GM18951 (cell line): ENCODE data around the gene EPB41.
"Not testable (repeated sequence)": the region's sequence is repeated elsewhere in the genome, so short reads cannot be mapped to it uniquely, and the experiment has no call there.

ENCODE experiments used
- POLR2A ChIP-seq: IDR thresholded peaks from 4 replicates; pipeline ENCODE4 v1.6.1; 2011; ENCODE audit warnings: mild to moderate bottlenecking; ENCODE audit not compliant: insufficient read length, insufficient read depth; ENCODE audit errors: extremely low read depth
- in situ Hi-C: fragments of 300-500 bp; cut with MboI; formaldehyde crosslinking; loops from one replicate; pipeline ENCODE4 v1.12.0; 2022; ENCODE audit warnings: low sequenced_read_pairs, mixed read lengths, inconsistent platforms; ENCODE audit not compliant: unreplicated experiment

Gene EPB41

DNA sequence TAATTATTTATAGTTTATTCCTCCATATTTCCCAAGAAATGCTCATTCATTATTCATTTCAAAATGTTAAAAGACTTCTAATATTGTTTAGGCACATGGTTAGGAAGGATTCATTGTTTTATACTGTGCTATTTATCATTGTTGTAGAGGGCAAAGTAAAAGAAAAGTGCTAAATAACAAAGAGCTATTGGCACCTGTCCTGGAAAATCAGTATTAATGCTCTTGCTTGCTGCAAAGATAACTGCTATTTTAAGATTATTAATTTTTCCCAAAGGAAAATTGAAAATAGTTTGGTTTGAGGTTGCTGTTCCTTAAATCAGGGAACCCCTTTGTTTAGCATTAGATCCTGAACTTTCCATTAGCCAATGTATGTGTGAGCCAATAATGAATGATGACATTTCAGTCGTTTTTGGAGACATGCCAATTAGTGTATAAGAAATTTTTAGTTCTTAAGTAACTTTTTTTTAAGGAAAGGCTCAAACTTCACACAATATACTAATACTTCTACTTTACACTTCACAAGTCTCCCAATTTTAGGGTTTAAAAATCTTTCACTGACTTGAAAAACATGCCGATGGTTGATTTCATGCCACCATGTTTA, 39.9 kb downstream of the EPB41 start:
- in situ Hi-C loops: no loop called here
- no peak for TF ChIP-seq POLR2A

DNA sequence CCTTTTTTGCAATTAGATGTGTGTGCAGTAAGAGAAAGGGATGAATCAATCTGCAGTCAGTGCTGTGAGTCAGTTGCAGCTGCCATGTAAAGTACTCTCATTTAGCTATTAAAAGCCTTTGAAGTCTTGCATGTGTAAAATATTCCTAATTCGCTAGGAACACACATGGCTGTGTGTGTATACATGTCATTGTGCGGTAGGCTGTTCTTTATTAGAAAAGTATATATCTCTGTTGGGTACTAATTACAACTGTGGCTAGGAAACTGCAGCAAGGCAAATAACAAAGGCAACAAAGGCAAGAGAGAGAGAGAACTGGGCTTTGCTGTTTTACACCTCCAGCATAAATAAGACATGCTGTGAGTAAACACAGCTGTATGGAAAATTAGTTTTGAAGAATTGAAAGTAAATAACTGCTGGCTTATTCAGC, 41.7 kb downstream of the EPB41 start:
- no peak for TF ChIP-seq POLR2A
- in situ Hi-C loops: no loop called here

DNA sequence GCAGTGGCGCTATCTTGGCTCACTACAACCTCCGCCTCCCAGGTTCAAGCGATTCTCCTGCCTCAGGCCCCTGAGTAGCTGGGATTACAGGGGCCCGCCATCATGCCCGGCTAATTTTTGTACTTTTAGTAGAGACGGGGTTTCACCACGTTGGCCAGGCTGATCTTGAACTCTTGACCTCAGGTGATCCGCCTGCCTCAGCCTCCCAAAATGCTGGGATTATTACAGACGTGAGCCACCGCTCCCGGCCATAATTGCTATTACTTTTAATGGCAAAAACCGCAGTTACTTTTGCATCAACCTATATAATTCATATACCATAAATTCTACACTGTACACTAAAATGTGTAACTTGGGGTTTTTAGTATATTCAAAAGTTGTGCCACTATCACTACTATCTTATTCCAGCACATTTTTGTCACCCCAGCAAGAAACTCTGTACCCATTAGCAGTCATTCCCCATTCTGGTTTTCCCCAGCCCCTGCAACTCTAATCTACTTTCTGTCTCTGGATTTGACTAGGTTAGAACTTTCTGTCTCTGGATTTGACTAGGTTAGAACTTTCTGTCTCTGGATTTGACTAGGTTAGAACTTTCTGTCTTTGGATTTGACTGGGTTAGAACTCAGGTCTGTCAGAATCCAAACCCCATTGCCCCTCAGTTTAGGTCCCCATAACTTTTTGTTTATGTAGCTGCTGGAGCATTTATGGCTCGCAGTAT, 47.9 kb downstream of the EPB41 start:
- in situ Hi-C loops: not testable (repeated sequence)

DNA sequence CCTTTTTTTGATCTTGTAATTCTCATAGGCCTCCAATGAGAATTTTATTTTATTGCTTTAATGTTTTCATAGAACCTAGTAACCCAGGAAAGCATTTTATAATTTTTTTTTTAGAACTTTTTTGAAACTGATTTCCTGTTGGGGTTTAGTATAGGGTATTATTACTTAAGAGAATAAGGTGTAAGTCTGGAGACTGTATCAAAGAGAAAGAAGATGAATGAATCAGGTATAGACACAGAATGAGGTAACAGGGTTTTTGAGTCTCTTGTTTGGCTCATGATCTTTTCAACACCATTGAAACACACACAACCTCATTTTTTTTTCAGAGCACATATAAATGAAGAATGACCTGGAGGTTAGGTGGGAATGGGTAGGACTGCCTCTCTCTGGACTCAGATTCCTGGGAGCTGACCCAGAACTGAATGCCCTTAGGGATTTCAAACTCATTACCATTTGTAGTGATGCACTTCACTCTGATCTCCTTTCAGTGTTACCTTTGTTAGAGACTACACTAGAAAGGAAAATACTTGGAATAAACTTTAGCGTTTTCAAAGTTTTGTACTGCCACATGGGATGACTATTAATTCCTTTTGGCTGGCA, 51.0 kb downstream of the EPB41 start:
- TF ChIP-seq POLR2A: no peak
- in situ Hi-C loops: no loop called here

DNA sequence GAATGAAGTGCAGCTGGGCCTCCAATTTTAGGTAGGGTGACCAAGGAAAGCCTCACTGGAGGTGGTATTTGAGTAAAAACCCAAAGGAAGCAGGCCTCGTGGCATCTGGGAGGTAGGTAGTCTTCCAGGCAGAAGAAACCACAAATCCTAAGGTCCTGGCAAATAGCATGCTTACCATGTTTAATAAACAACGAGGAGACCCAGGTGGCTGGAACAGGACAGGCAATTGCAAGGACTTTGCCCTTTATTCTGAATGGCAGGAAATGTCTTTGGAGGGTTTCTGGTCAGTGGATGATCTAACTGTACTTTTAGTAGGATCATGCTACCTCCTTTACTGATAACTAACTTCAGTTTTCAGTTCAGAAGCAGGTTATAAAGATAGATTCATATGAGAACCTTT, 52.2 kb downstream of the EPB41 start:
- no peak for TF ChIP-seq POLR2A
- in situ Hi-C loops: no loop called here

DNA sequence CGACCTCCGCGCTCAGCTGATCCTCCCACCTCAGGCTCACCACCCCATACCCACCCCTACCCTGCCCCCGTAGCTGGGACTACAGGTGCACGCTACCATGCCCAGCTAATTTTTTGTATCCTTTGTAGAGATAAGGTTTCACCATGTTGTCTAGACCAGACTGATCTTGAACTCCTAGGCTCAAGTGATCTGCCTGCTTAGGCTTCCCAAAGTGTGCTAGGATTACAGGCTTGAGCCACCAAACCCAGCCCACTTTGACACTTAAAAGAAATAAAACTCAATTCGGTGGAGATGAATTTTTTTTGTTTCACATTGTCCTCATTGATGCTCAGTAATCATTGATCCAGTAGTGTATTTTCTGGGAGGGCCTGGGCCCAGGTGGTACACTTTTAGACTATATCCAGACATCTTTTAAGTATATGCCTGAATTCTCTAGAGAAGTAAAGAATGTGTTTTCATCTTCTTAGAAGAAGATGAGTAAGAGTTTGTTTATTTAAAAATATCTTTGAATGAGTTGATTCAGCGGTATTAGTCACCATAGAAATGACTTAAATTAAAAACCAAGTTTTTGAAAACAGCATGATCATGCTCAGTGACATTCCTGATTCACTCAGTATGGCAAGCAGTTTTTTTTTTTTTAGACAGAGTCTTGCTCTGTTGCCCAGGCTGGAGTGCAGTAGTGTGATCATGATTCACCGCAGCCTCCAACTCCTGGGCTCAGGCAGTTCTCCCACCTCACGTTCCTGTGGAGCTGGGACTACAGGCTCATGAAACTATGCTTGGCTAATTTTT, 57.8 kb downstream of the EPB41 start:
- in situ Hi-C loops: no loop called here
- TF ChIP-seq POLR2A: no peak

DNA sequence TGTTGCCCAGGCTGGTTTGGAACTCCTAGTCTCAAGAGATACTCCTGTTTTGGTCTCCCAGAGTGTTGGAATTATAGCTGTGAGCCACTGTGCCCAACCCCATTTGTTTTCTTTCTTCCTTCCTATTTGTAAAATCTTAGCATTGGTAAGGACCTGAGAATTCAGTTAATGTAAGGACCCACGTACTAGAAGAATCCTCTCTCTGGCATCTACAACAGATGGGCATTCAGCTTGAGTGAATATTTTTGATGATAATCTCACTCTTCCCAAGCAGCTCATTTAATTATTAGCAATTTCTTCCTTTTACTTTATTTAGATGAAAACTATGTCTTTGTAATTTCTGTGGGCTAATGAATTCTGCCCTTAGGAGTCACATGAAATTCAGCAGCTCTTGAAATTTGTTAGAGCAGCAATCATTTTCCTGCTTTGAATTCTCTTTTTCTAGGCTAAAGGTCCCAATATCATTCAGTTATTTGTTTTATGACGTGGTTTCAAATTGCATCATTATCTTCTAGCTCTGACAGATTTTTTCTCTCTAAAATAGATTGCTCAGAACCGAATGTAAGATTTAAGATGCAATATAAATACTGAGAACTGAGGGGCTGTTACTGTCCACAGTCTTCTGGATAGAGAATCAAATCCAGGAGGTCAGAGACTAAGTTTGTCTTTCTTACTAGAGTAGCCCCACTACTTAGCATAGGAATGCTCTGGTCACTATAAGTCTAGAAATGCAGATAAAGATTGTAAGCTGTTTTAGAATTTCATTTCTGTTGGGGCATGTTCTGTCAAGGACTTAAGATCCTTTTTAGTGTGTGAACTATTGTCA, 59.4 kb downstream of the EPB41 start:
- in situ Hi-C loops: no loop called here
- no peak for TF ChIP-seq POLR2A

DNA sequence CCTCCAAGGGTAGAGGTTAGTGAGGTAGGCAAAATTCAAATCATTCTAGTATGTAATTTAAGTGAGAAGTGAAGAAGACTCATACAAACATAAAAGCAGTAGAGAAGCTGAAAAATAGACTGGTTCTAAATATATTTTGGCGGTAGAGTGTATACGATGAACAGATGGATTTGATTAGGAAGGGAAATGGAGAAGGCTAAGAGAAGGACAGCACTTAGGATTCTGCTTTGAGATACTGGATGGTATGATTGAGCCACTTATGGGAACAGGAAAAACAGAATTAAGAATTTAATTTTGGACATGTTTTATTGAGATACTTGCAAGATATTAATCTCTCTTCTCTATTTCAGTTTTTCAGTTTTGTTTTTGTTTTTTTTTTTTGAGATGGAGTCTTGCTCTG, 60.1 kb downstream of the EPB41 start:
- in situ Hi-C loops: no loop called here
- TF ChIP-seq POLR2A: no peak

DNA sequence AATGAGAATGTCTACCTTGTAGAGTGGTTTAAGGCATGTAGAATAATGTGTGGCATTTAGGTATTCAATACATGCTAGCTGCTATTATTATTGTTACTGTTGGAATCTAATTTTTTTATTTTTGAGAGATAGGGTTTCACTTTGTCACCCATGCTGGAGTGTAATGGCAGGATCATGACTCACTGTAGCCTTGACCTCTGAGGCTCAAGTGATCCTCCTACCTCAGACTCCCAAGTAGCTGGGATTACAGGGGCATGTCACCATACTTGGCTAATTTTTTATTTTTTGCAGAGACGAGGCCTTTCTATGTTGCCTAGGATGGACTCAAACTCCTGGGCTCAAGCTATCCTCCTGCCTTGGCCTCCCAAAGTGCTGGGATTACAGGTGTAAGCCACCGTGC, 61.9 kb downstream of the EPB41 start:
- in situ Hi-C loops: no loop called here
- no peak for TF ChIP-seq POLR2A

DNA sequence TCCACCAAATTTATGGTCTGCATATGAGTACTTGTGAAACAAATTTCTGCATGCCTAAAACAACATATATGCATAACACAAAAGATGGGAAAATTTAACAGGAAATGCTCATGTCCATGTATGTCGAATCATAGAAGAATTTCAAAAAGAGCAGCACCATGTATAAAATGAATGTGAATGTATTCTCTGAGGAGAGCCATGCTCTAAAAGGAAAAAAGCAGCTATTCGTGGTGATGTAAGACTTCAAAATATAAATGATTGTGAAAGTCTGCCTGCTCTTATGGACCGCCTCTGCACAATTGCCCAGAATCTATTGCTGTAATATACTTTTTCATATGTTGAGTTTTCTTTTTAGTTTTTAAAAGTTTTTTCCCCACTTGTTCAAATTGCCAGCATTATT, 66.8 kb downstream of the EPB41 start:
- in situ Hi-C loops: no loop called here
- no peak for TF ChIP-seq POLR2A

DNA sequence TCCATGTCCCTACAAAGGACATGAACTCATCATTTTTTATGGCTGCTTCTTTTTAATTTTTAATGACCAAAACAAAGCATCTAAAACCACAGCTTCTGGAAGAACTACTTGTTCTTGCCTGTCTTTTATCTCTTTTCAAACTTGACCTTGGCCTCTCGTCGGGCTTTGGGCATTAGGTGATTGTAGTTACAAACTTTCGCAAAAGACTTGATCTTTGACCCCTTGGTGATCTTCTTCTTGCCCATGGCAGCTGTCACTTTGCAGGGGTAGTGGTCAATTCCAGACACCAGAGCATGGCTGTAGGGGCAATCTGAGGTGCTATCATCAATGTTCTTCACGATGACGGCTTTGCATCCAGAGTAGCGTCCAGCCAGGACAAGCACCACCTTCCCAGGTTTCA, 67.8 kb downstream of the EPB41 start:
- no peak for TF ChIP-seq POLR2A
- in situ Hi-C loops: no loop called here

DNA sequence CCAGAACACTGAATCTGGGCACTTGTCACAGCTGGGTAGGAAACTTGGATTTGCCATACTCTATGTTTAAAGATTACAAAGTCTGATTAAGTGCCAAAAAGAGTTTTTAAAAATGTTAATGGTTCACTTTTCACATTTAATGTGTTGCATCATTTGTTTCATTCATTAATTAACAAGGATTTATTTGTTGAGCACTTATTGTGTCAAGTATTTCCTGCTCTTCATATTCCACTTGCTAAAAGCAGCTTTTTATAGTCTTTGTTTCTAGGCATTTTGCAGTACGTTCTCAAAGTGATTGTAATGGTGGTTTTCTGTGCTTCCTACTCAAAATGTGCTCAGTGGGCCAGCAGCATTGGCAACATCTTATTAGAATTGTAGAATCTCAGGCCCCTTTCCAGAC, 68.7 kb downstream of the EPB41 start:
- in situ Hi-C loops: no loop called here
- no peak for TF ChIP-seq POLR2A
